ENCODE measurements around the gene GRIN1.

The GRIN1 gene

DNA sequence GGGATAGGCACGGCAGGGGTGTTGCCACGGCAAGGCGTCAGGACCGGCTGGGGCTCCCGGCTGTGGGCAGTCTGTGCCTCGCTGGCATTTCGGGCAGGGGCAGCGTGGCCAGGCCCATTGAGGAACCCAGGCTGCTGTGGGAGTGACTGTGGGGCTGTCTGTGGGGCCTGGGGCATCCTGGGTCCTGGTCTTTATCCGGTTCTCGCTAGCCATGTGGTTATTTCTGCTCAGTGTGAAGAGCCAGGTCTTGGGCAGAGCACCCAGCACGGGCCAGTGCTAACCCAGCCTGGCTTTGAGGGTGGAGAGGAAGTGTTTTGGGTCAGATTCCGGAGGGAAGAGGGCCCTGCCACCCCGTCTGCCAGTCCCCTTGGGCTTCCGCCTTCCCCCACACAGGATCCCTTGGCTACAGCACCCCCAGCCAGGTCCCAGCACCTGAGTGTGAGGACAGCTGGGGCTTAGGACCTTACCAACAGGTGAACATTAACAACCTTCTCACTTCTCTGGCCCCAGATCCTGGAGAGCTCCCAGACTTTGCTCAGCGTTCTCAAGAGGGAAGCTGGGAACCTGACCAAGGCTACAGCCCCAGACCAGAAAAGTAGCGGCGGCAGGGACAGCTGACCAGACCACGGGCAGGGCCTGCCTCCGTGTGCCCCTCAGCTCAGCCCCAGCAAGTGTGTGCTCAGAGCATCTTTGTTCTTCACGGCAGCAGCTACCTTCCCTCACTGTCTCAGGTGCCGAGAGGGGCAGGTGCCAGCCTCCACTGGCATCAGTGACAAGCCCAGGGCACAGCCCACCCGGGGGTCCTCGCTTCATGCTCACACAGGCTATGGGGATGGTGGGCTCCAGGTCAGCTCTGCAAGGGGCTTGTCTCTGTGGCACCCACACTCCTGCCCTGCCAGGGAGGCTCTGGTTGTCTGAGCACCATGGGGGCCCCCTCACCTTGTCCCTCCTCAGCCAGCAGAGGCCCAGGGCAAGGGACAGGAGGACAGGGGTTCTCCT lies 50.6 kb downstream of the GRIN1 start:
- Histone ChIP-seq H3K27me3 (no peaks in the 10 kb centered on the region), H3K4me2 (peak overlapping the region; percentile 92 to 100 (median 100)), H3K27ac (peak overlapping the region; percentile 82 to 94 (median 89); a peak in 21 of 22 replicates), H3K9me3 (replicated peaks in 1 of 11) (no peaks in the 10 kb centered on the region), H4K20me1 (peaks cover 12 to 96% (median 85%) of the 10 kb centered on the region in 11 experiments; a peak in 21 of 22 replicates), H3K4me1 (peaks cover 48 to 79% (median 65%) of the 10 kb centered on the region in 10 experiments), H3K4me3 (peak overlapping the region; percentile 83 to 99 (median 98)), H3K9ac (peak overlapping the region; percentile 86 to 95 (median 93)), H3K36me3 (peaks cover 32 to 76% (median 53%) of the 10 kb centered on the region in 11 experiments)
- TF ChIP-seq Cebpa-rat (IDR thresholded peaks at IDR 0.05), result no peak

DNA sequence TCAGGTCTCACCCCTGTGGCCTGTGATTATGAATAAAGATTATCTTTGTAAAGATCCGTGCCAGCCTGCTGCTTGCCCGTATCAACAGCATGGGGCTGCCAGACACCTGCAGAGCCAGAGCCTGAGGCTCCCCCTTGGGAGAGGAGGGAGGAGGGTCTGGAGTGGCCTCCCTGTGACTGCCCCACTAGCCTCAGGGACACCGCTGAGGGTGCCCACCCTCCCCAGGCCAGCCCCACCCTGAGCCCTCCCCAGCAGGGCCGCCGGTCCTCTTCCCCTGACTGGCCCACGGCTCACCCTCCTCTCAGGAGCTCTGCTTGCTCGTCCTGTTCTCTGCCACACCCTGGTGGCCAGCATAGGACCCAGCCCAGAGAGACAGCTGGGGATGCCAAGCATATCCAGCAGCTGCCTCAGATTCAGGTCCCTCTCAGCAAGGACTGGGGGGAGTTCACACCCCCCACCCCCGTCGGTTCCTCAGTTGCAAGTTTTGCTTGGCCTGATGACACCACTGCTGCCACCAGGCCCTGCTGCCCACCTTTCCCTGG lies 51.4 kb downstream of the GRIN1 start:
- Histone ChIP-seq H3K9me3 (replicated peaks in 1 of 11) (no peaks in the 10 kb centered on the region), H3K4me2 (peak overlapping the region; percentile 92 to 100 (median 100)), H3K36me3 (peaks cover 24 to 76% (median 45%) of the 10 kb centered on the region in 11 experiments), H3K27me3 (no peaks in the 10 kb centered on the region), H3K4me3 (peak overlapping the region; percentile 83 to 99 (median 98); a peak in 18 of 20 replicates), H3K27ac (peak overlapping the region in 9 of 11 experiments; percentile 82 to 94 (median 89); a peak in 13 of 22 replicates), H3K9ac (peak overlapping the region; percentile 86 to 95 (median 93)), H3K4me1 (peaks cover 48 to 83% (median 66%) of the 10 kb centered on the region in 10 experiments), H4K20me1 (peaks cover 12 to 96% (median 83%) of the 10 kb centered on the region in 11 experiments; a peak in 21 of 22 replicates)
- TF ChIP-seq Cebpa-rat (IDR thresholded peaks at IDR 0.05), result no peak

DNA sequence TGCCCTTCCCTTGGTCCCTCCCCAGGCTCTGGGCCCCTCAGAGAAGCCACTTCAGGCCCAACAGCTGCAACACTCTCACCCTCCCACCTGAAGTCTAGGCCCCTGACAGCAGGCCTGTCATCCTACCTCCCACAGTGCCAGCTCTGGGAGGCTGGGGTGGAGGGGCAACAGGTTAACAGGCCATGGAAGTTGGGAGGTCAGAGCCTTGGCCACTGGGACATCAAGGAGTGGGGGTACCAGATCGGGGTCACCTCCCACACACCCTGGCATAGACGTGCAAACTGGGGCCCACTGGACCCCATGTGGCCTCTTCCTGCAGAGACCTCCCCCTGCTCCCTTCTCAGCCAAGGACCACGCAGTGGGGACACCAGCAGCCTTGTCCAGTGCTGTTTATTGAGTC lies 52.3 kb downstream of the GRIN1 start:
- H3K36me3 ChIP-seq, result peaks cover 16 to 74% (median 41%) of the 10 kb centered on the region in 11 experiments
- peak overlapping the region; percentile 92 to 100 (median 100); a peak in 21 of 22 replicates for H3K4me2 ChIP-seq
- peak overlapping the region; percentile 43 to 95 (median 93); a peak in 19 of 22 replicates for H3K9ac ChIP-seq
- no peaks in the 10 kb centered on the region for H3K27me3 ChIP-seq
- peak overlapping the region in 8 of 11 experiments; percentile 5 to 49 (median 17); a peak in 7 of 22 replicates for H3K27ac ChIP-seq
- peaks cover 12 to 96% (median 83%) of the 10 kb centered on the region in 11 experiments; a peak in 21 of 22 replicates for H4K20me1 ChIP-seq
- H3K4me1 ChIP-seq, result peaks cover 42 to 81% (median 61%) of the 10 kb centered on the region in 10 experiments
- peak overlapping the region in 3 of 10 experiments; percentile 32 to 99 (median 98); a peak in 4 of 20 replicates for H3K4me3 ChIP-seq
- no peaks in the 10 kb centered on the region for H3K9me3 ChIP-seq (replicated peaks in 1 of 11)
- TF ChIP-seq Cebpa-rat (IDR thresholded peaks at IDR 0.05), result no peak

DNA sequence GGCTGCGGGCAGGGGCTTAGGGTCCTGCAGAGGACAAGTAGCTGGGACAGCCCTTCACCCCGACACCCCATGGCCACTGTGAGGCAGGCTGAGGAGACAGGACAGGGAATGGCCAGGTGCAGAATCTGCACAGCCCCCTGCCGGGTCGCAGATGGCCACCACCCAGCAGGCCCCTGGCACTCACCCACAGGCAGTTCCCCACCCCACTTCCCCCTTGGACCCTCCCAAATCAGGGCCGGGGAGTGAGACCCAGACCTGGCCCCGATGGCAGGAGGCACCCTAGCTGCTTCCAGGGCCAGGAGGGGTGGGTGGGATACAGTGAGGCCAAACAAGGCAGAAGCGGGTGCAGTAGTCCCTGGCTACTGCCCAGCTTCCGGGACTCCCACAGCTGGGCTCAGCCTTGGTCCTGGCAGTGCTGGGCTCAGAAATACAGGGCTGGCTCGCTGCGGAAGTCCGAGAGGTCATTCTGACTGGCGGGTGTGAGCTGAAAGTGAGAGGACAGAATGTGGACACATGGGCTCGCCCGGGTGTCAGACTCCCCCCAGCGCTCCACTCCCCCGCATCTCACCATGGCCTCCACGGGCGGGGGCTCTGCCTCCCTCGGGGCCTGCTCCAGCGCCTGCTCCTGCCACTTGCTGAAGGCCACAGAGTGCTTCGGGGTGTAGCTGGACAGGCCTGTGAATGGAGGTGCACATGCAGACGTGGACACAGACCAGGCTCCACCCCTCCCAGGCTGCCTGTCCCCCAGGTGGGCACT lies 52.9 kb downstream of the GRIN1 start:
- Histone ChIP-seq H3K4me2 (peak overlapping the region; percentile 92 to 100 (median 100); a peak in 18 of 22 replicates), H3K27me3 (no peaks in the 10 kb centered on the region)

DNA sequence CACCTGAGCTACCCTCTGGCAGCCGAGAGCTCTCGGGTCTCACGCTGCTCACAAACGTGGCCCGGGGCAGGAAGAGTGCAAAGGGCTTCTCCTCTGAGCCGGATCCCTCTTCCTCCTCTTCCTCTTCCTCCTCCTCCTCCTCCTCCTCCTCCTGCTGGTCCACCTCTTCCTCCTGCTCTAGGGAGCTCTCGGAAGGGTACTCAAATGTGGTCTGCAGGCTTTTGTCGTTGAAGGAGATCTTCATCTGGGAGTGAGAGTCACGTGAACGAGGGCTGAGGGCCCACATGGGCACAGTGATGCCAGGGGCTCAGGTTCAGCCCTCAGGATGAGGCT lies 53.5 kb downstream of the GRIN1 start:
- Histone ChIP-seq H3K36me3 (peaks cover 15 to 63% (median 30%) of the 10 kb centered on the region in 11 experiments; a peak in 20 of 22 replicates), H4K20me1 (peaks cover 13 to 96% (median 83%) of the 10 kb centered on the region in 11 experiments; a peak in 21 of 22 replicates), H3K9ac (peak overlapping the region in 9 of 11 experiments; percentile 15 to 95 (median 88); a peak in 12 of 22 replicates), H3K27me3 (no peaks in the 10 kb centered on the region), H3K4me1 (peaks cover 33 to 79% (median 57%) of the 10 kb centered on the region in 10 experiments), H3K27ac (no peak overlapping the region; a peak in 1 of 22 replicates), H3K9me3 (replicated peaks in 1 of 11) (no peaks in the 10 kb centered on the region), H3K4me3 (no peak overlapping the region), H3K4me2 (peak overlapping the region in 3 of 11 experiments; percentile 100; a peak in 3 of 22 replicates)
- TF ChIP-seq Cebpa-rat (IDR thresholded peaks at IDR 0.05), result no peak

More for the DNA sequence above, 52.9 kb downstream of the GRIN1 start:
- TF ChIP-seq Cebpa-rat (IDR thresholded peaks at IDR 0.05), result no peak
- H3K36me3 ChIP-seq, result peaks cover 15 to 68% (median 34%) of the 10 kb centered on the region in 11 experiments; a peak in 21 of 22 replicates
- H3K4me3 ChIP-seq, result no peak overlapping the region; a peak in 1 of 20 replicates
- H4K20me1 ChIP-seq, result peaks cover 12 to 96% (median 83%) of the 10 kb centered on the region in 11 experiments; a peak in 21 of 22 replicates
- peak overlapping the region in 10 of 11 experiments; percentile 43 to 95 (median 93); a peak in 17 of 22 replicates for H3K9ac ChIP-seq
- H3K27ac ChIP-seq, result no peak overlapping the region; a peak in 2 of 22 replicates
- H3K9me3 ChIP-seq (replicated peaks in 1 of 11), result no peaks in the 10 kb centered on the region
- H3K4me1 ChIP-seq, result peaks cover 36 to 80% (median 57%) of the 10 kb centered on the region in 10 experiments

DNA sequence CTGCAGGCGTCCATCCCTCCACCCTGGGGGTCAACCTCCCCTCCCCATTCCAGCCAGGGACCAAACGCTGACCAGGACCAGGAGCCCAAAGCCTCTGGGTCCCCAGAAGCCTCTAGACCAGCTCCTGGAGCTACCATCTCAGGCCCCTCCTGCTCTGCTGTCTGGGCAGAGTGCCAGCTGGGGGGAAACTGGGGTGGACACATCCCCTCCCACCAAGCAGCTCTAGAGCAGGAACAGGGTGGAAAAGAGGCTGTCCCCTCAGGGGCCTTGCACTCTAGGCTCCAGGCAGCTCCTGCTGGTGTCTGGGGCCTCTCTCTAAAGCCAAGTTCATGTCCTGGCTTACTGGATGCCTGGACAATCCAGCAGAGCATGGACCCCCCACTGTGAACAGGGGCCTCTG lies 53.9 kb downstream of the GRIN1 start:
- peaks cover 33 to 79% (median 57%) of the 10 kb centered on the region in 10 experiments for H3K4me1 ChIP-seq
- peak overlapping the region in 9 of 11 experiments; percentile 15 to 86 (median 40); a peak in 13 of 22 replicates for H3K9ac ChIP-seq
- H4K20me1 ChIP-seq, result peaks cover 17 to 96% (median 83%) of the 10 kb centered on the region in 11 experiments; a peak in 21 of 22 replicates
- H3K4me2 ChIP-seq, result peak overlapping the region in 1 of 11 experiments; percentile 100; a peak in 2 of 22 replicates
- H3K9me3 ChIP-seq (replicated peaks in 1 of 11), result no peaks in the 10 kb centered on the region
- peaks cover 15 to 65% (median 30%) of the 10 kb centered on the region in 11 experiments; a peak in 20 of 22 replicates for H3K36me3 ChIP-seq
- H3K27me3 ChIP-seq, result no peaks in the 10 kb centered on the region
- no peak overlapping the region for H3K4me3 ChIP-seq
- no peak for TF ChIP-seq Cebpa-rat (IDR thresholded peaks at IDR 0.05)
- H3K27ac ChIP-seq, result no peak overlapping the region

DNA sequence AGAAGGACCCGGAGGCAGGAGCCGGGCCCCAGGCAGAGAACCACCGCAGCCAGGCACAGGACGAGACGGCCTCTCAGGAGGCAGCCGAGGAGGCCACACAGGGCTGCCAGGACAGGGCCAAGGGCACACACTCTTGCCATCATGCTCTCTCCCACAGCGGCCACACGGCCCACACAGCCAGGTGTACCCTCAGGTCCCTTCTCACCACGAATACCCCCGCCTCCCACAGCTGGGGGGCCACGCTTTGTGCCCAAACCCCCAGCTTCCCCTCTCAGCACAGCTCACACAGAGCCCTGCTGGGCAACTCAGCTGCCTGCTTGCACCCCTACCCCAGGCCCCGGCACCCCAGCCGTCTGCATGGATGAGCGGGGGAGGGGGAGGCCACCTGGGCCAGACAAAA lies 54.8 kb downstream of the GRIN1 start:
- Histone ChIP-seq H3K4me1 (peaks cover 42 to 88% (median 66%) of the 10 kb centered on the region in 10 experiments), H4K20me1 (peaks cover 26 to 100% (median 92%) of the 10 kb centered on the region in 11 experiments; a peak in 21 of 22 replicates), H3K9me3 (replicated peaks in 1 of 11) (no peaks in the 10 kb centered on the region)

More for the DNA sequence above, 54.8 kb downstream of the GRIN1 start:
- Histone ChIP-seq H3K4me2 (peak overlapping the region in 1 of 11 experiments; percentile 23; a peak in 1 of 22 replicates), H3K9ac (peak overlapping the region in 7 of 11 experiments; percentile 24 to 60 (median 32); a peak in 9 of 22 replicates), H3K4me3 (no peak overlapping the region), H3K27ac (no peak overlapping the region), H3K27me3 (no peaks in the 10 kb centered on the region), H3K36me3 (peaks cover 15 to 68% (median 30%) of the 10 kb centered on the region in 11 experiments; a peak in 20 of 22 replicates)
- no peak for TF ChIP-seq Cebpa-rat (IDR thresholded peaks at IDR 0.05)

All from BLaER1 treated with 17β-estradiol and CSF1 and Interleukin-3, amounts not matched to agents 10 nM and 100 nM (cell line).